Kidney (tissue), 14 donors: ENCODE data around the gene TEKT2. TPM values are rescaled to one million over a fixed set of nuclear protein-coding genes. Genes with fewer than 3 reads are reported as not detected.
A peak's percentile ranks its signal among the peaks of the same experiment; 100 is the strongest.

Source experiments
- DNase-seq, 5 donors: peaks; one replicate each; pipeline ENCODE4 v3.0.0-alpha.2; 2013 to 2020
- FAIRE-seq: peaks from 2 replicates; lab custom pipeline; 2012; peaks lifted over from hg19 to GRCh38; lab: Jason Lieb, UNC
- H3K27ac ChIP-seq, 2 donors: one replicate each; pipeline ENCODE4 v1.7.0; 2013; ENCODE audit warnings: low read depth in 2 of 2, low read length in 2 of 2, inconsistent platforms in 1 of 2
- H3K27me3 ChIP-seq: one replicate; pipeline ENCODE4 v1.7.1; 2013; ENCODE audit warnings: low read length, inconsistent platforms; ENCODE audit not compliant: control insufficient read depth, insufficient read depth
- H3K36me3 ChIP-seq, 3 donors: one replicate each; pipeline versions ENCODE4 v1.7.0 to v1.7.1; 2013; ENCODE audit warnings: low read length in 3 of 3, control low read depth in 1 of 3, inconsistent platforms in 1 of 3; ENCODE audit not compliant: insufficient read depth in 3 of 3, control insufficient read depth in 2 of 3
- H3K4me1 ChIP-seq, 3 donors: one replicate each; pipeline versions ENCODE4 v1.7.0 to v1.7.1; 2013; ENCODE audit warnings: low read length in 3 of 3, inconsistent platforms in 1 of 3, low read depth in 1 of 3; ENCODE audit not compliant: control insufficient read depth in 2 of 3, insufficient read depth in 2 of 3
- H3K4me3 ChIP-seq, 3 donors: one replicate each; pipeline versions ENCODE4 v1.7.0 to v1.8.1; 2013; ENCODE audit warnings: low read length in 3 of 3, control low read depth in 1 of 3, inconsistent platforms in 1 of 3
- H3K9ac ChIP-seq, 3 donors: one replicate each; pipeline versions ENCODE4 v1.7.0 to v1.7.1; 2013; ENCODE audit warnings: low read length in 3 of 3, control low read depth in 1 of 3, inconsistent platforms in 1 of 3
- H3K9me3 ChIP-seq, 3 donors: one replicate each; pipeline versions ENCODE4 v1.7.0 to v1.7.1; 2013; ENCODE audit warnings: low read length in 3 of 3, control low read depth in 1 of 3, inconsistent platforms in 1 of 3; ENCODE audit not compliant: control insufficient read depth in 2 of 3, insufficient read depth in 1 of 3
- CTCF ChIP-seq: IDR thresholded peaks from 3 replicates; pipeline ENCODE4 v1.5.1; 2012; ENCODE audit warnings: mild to moderate bottlenecking, moderate library complexity, borderline replicate concordance; ENCODE audit not compliant: insufficient read depth; ENCODE audit errors: extremely low read depth
- intact Hi-C: fragments of 100-400 bp; cut with DNase I; formaldehyde crosslinking; loops from one replicate; pipeline ENCODE4 v1.11.1; 2022
- polyA plus RNA-seq: library from polyadenylated mRNA; stranded (reverse); fragments of 350-450 nt; fragmentation: Illumina TruSeq; extraction: RNeasy Lipid Tissue Mini Kit (QIAGEN cat#74804); gene quantifications from one replicate; pipeline ENCODE4 v1.2.3, GENCODE V29; 2014; ENCODE audit warnings: low read depth, low replicate concordance; ENCODE audit not compliant: insufficient read depth
- total RNA-seq: library from RNA; stranded (reverse); fragmentation: NEBNext Ultra II Directional; extraction: Animal tissue kit (Norgen Biotek cat#: 25700); gene quantifications from one replicate; pipeline ENCODE4 v1.2.1, GENCODE V29; 2021
- donor health status: control.
- donor health status: control.
- donor health status: control.
- donor health status: control.
- donor health status: control.
- donor health status: DM: yes; HTN: yes; CAD: no.
- donor health status: Normal renal cell carcinoma (clear cell type).

Gene TEKT2
- total and polyA plus RNA-seq, 2 donors from 2014 or later: 2.4 to 5.7 TPM

DNA sequence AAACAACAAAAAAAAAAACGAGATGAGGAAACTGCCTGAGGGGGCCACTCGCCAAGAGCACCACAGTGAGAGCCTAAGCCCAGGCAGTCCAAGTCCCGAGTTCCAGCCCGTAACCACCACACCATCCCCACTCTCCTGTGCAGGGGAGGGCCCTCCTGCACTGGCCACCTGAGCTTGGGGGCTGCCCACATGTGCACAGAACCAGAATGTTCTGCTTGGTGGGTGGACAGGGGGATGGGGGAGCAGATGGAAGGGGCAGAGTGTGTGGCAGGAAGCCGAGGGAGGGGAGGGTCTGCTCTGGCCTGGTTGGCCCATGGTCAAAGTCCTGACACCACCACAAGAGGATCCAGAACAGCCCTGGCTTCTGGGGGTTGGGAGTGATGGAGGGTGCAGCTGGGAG lies 22.4 kb downstream of the TEKT2 start:
- DNase-seq (peak in 1 of 5 donors; percentile 31), FAIRE-seq (no peak)
- no peak overlapping the region for H3K27ac ChIP-seq
- no peak overlapping the region for H3K4me3 ChIP-seq
- intact Hi-C loops: no loop called here
- no peaks in the 10 kb centered on the region for H3K36me3 ChIP-seq
- H3K27me3 ChIP-seq: no peaks in the 10 kb centered on the region
- H3K4me1 ChIP-seq: no peaks in the 10 kb centered on the region
- TF ChIP-seq CTCF: no peak
- no peak overlapping the region for H3K9ac ChIP-seq
- no peaks in the 10 kb centered on the region for H3K9me3 ChIP-seq

DNA sequence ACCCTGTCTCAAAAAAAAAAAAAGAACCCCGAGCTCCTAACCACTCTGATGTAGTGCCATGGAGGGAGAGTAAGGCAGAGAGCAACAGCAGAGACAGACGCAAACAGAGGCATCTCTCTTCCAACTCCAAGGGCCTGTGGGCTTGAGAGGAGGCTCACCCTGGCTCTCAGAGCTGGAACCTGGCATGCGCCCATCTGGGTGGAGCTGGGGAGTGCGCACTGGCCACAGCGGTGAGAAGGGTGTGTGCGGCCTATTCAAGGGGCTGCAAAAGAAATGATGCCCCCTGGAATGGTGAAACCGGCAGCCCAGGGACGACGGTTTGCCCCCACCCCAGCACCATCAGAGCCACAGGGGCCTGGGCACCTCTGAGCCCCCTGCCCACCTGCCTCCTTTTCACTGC lies 23.5 kb downstream of the TEKT2 start:
- Histone ChIP-seq H3K4me3 (no peak overlapping the region), H3K4me1 (no peaks in the 10 kb centered on the region), H3K27me3 (no peaks in the 10 kb centered on the region), H3K27ac (no peak overlapping the region), H3K36me3 (no peaks in the 10 kb centered on the region), H3K9ac (no peak overlapping the region), H3K9me3 (no peaks in the 10 kb centered on the region)
- DNase-seq: no peak
- TF ChIP-seq CTCF: no peak
- no peak for FAIRE-seq
- intact Hi-C loops: no loop called here

DNA sequence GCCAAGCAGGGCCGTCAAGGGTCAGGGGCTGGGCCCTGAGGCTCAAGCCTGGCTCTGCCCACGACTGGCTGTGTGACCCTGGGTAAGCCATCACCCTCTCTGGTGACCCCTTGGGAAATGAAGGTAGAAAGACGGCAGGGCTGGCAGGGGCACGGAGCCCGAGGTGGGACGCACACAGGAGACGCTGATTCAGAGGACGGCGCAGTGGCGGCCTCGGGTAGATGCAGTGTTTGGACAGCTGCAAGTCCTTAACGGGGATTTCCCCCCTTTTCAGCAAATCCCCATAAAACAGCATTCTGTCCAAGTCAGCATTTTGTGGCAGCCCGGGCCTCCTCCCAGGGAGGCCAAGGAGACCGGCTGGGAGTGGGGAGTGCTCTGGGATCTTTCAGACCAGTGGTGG lies 24.4 kb downstream of the TEKT2 start:
- H3K4me1 ChIP-seq: no peaks in the 10 kb centered on the region
- no peak overlapping the region for H3K27ac ChIP-seq
- H3K27me3 ChIP-seq: no peaks in the 10 kb centered on the region
- no peak for TF ChIP-seq CTCF
- intact Hi-C loops: no loop called here
- FAIRE-seq (no peak), DNase-seq (peak in 1 of 5 donors; percentile 60)
- H3K9ac ChIP-seq: no peak overlapping the region
- H3K9me3 ChIP-seq: no peaks in the 10 kb centered on the region
- H3K4me3 ChIP-seq: no peak overlapping the region
- no peaks in the 10 kb centered on the region for H3K36me3 ChIP-seq

GRCh38 chr1:36109041-36109679 lies 25.3 kb downstream of the TEKT2 start:
- no peak for FAIRE-seq
- Histone ChIP-seq H3K27ac (no peak overlapping the region), H3K4me3 (no peak overlapping the region)

More at GRCh38 chr1:36109041-36109679, 25.3 kb downstream of the TEKT2 start:
- H3K27me3 ChIP-seq: no peaks in the 10 kb centered on the region
- TF ChIP-seq CTCF: no peak
- H3K4me1 ChIP-seq: no peaks in the 10 kb centered on the region
- intact Hi-C loops: no loop called here
- no peaks in the 10 kb centered on the region for H3K9me3 ChIP-seq
- H3K36me3 ChIP-seq: no peaks in the 10 kb centered on the region
- no peak overlapping the region for H3K9ac ChIP-seq
- peak in 1 of 5 donors; percentile 59 for DNase-seq
